ENCODE data around the gene LATS2.
"Not testable (repeated sequence)": the region's sequence is repeated elsewhere in the genome, so short reads cannot be mapped to it uniquely, and the experiment has no call there.

Gene LATS2

DNA sequence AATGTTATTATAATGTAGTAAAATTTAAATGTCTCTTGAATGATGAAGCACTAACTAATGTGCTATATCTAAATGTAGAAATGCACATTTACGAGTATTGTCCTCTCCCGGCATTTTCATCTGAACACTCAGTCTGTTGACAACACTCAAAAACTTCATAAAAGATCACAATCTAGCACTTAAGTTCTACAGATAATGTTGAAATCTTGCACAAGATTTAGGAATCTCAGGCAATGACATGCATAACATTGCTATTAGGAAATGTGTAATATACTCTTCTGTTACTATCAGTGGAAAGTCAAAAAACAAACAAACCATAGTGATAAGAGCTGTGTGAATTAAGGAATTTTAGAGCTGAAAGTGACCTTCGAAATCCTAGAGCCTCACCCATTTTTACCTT is 121.3 kb downstream of the LATS2 start:
- no peak overlapping the region for H3K4me2 ChIP-seq

GRCh38 chr13:20939662-20940061 is 121.7 kb downstream of the LATS2 start:
- H3K27ac ChIP-seq = no peak overlapping the region
- no peak overlapping the region for H3K4me2 ChIP-seq
- no peaks in the 10 kb centered on the region for H4K20me1 ChIP-seq (ENCODE audit: insufficient read depth)
- H3K79me2 ChIP-seq (ENCODE audit: insufficient read depth, low read depth) = no peaks in the 10 kb centered on the region
- H3K4me1 ChIP-seq (ENCODE audit: low read depth, poor library complexity, severe bottlenecking) = peaks cover 3% of the 10 kb centered on the region
- H3K27me3 ChIP-seq (ENCODE audit: insufficient read depth, low read depth) = no peaks in the 10 kb centered on the region
- no peak overlapping the region for H3K9ac ChIP-seq
- no peaks in the 10 kb centered on the region for H3K36me3 ChIP-seq (ENCODE audit: insufficient read depth)
- TF ChIP-seq CTCF (conservative IDR thresholded peaks at IDR 0.05; ENCODE audit: low read depth, low read length) = no peak
- H3K4me3 ChIP-seq (IDR thresholded peaks at IDR 0.05; ENCODE audit: insufficient read depth, low read depth, low read length) = no peak overlapping the region
- H2AFZ ChIP-seq (ENCODE audit: low read depth) = no peak overlapping the region

More for the DNA sequence above, 121.3 kb downstream of the LATS2 start:
- Histone ChIP-seq H4K20me1 (ENCODE audit: insufficient read depth) (no peaks in the 10 kb centered on the region), H2AFZ (ENCODE audit: low read depth) (no peak overlapping the region), H3K27me3 (ENCODE audit: insufficient read depth, low read depth) (no peaks in the 10 kb centered on the region), H3K79me2 (ENCODE audit: insufficient read depth, low read depth) (no peaks in the 10 kb centered on the region), H3K36me3 (ENCODE audit: insufficient read depth) (no peaks in the 10 kb centered on the region), H3K9ac (no peak overlapping the region), H3K4me1 (ENCODE audit: low read depth, poor library complexity, severe bottlenecking) (peaks cover 3% of the 10 kb centered on the region), H3K4me3 (IDR thresholded peaks at IDR 0.05; ENCODE audit: insufficient read depth, low read depth, low read length) (no peak overlapping the region), H3K27ac (no peak overlapping the region)
- no peak for TF ChIP-seq CTCF (conservative IDR thresholded peaks at IDR 0.05; ENCODE audit: low read depth, low read length)

DNA sequence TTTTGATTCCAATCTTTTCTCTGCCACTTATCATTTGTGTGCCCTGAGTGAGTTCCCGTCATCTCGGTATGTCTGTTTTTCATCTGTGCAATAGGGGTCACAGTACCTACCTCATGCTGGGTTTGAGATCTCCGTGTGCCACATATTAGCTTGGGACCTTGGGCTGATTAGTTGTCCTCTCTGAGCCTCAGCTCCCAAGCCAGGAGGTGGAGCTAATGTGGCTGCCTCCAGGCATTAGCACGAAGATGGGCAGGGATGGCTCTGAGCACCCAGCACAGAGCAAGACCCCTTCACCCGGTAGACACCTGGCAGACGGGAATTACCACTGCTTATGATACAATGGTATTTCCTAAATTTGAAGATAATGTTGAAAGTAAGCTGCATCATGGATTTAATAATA is 123.1 kb downstream of the LATS2 start:
- no peaks in the 10 kb centered on the region for H4K20me1 ChIP-seq (ENCODE audit: insufficient read depth)

DNA sequence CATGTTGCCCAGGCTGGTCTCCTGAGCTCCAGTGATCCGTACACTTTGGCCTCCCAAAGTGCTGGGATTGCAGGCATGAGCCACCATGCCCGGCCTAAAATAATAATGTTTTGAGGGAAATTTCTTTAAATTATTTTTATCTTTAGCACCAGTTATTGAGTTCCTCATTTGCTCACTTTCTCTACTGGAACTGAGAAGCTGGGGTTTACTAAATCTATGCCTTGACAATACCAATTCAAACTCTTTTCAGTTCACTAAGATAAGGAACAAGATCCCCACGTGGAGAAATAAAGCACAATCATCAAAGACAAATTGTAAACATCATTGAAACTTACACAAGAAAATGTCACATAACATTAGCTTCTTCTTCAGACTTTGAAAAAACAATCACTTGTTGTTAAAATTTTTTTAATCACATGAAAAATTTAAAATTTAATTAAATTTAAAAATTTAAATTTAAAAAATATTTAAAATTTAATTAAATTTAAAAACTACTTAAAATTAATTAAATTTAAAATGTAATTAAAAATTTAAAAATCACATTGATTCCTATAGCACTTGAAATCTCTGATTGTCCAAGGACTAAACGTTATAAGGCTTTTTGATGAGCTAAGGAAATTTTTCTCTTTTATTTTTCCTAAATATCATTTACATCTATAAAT is 133.7 kb downstream of the LATS2 start:
- TF ChIP-seq CTCF (conservative IDR thresholded peaks at IDR 0.05; ENCODE audit: low read depth, low read length) = no peak
- Histone ChIP-seq H4K20me1 (ENCODE audit: insufficient read depth) (no peaks in the 10 kb centered on the region), H3K4me3 (IDR thresholded peaks at IDR 0.05; ENCODE audit: insufficient read depth, low read depth, low read length) (no peak overlapping the region), H3K27ac (no peak overlapping the region), H3K4me2 (no peak overlapping the region), H3K27me3 (ENCODE audit: insufficient read depth, low read depth) (no peaks in the 10 kb centered on the region), H3K79me2 (ENCODE audit: insufficient read depth, low read depth) (no peaks in the 10 kb centered on the region), H2AFZ (ENCODE audit: low read depth) (no peak overlapping the region), H3K9ac (no peak overlapping the region), H3K4me1 (ENCODE audit: low read depth, poor library complexity, severe bottlenecking) (no peaks in the 10 kb centered on the region), H3K36me3 (ENCODE audit: insufficient read depth) (no peaks in the 10 kb centered on the region)

More for the DNA sequence above, 123.1 kb downstream of the LATS2 start:
- Histone ChIP-seq H2AFZ (ENCODE audit: low read depth) (no peak overlapping the region), H3K4me2 (no peak overlapping the region), H3K27ac (no peak overlapping the region), H3K4me1 (ENCODE audit: low read depth, poor library complexity, severe bottlenecking) (no peaks in the 10 kb centered on the region), H3K9ac (no peak overlapping the region), H3K4me3 (IDR thresholded peaks at IDR 0.05; ENCODE audit: insufficient read depth, low read depth, low read length) (no peak overlapping the region), H3K27me3 (ENCODE audit: insufficient read depth, low read depth) (no peaks in the 10 kb centered on the region), H3K79me2 (ENCODE audit: insufficient read depth, low read depth) (no peaks in the 10 kb centered on the region), H3K36me3 (ENCODE audit: insufficient read depth) (no peaks in the 10 kb centered on the region)
- TF ChIP-seq CTCF (conservative IDR thresholded peaks at IDR 0.05; ENCODE audit: low read depth, low read length) = no peak

GRCh38 chr13:20925395-20925790 is 136.0 kb downstream of the LATS2 start:
- not testable (repeated sequence) for H3K36me3 ChIP-seq (ENCODE audit: insufficient read depth); H2AFZ ChIP-seq (ENCODE audit: low read depth); H3K4me3 ChIP-seq (IDR thresholded peaks at IDR 0.05; ENCODE audit: insufficient read depth, low read depth, low read length); H3K9ac ChIP-seq; H3K79me2 ChIP-seq (ENCODE audit: insufficient read depth, low read depth); H3K4me1 ChIP-seq (ENCODE audit: low read depth, poor library complexity, severe bottlenecking); H3K4me2 ChIP-seq; H4K20me1 ChIP-seq (ENCODE audit: insufficient read depth); H3K27ac ChIP-seq; H3K27me3 ChIP-seq (ENCODE audit: insufficient read depth, low read depth)

Measured in KMS-11 (cell line).